Stimulated activated CD8-positive, alpha-beta memory T cell treated with anti-CD3 and anti-CD28 coated beads, Interleukin-4, amount 100 ng/mL, for 24 hours (primary cell): Measurements from ENCODE around the gene VPS4A.

Experiments used
- DNase-seq: peaks from one replicate; pipeline ENCODE4 v3.0.0-alpha.2; 2020; ENCODE audit warnings: low read depth

VPS4A gene

DNA sequence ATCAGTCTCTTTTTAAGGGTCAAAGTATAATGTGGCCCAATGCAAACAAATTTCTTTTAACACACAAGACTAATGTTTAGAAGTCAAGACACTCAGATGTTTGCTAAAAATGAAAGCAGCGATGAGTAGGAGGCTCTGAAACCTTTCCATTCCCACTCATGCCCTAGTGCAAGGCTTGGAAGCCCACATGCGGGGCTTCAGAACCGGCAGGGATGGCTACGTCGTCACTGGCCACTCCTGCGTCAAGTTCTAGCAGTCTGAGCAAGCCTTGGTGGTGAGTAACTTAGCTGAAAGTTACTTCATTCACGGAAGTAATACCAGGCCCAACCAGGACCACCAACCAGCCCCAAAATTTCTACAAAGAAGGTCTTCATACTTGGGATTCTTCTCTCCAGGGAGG, 55.3 kb downstream of the VPS4A start:
- no peak for DNase-seq

DNA sequence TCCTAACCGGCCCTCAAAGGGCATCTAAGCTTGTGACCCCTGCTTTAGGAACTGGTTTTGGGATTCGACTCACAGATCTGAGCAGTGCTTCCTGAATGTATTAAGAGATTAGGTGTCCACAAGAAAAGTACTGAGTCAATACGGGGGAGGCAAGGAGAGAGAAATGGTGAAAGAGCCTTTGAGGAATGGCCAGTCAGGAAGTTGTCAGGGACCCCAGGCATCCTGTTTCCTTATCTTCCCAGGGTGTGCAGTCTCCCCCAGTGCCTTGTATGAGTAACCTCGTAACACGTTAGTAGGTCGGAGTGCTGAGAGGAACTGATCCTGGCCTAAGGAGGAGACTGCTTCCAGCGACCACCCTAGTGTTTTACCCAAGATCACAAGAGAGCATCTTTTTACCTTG, 56.8 kb downstream of the VPS4A start:
- no peak for DNase-seq

DNA sequence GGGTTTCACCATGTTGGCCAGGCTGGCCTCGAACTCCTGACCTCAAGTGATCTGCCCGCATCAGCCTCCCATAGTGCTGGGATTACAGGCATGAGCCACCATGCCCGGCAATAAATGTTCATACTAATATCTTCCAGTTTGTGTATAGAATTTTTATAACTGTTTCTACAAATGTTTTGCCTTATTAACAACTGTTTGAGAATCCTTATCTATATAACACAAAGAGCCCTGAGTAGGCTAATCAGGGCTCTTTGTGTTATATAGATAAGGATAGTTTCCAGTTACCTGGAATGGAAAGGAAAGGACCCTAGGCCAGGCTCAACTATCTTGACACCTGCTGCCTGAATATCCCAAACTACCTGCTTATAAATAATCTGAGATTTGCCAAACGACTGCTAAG, 57.7 kb downstream of the VPS4A start:
- DNase-seq = no peak

DNA sequence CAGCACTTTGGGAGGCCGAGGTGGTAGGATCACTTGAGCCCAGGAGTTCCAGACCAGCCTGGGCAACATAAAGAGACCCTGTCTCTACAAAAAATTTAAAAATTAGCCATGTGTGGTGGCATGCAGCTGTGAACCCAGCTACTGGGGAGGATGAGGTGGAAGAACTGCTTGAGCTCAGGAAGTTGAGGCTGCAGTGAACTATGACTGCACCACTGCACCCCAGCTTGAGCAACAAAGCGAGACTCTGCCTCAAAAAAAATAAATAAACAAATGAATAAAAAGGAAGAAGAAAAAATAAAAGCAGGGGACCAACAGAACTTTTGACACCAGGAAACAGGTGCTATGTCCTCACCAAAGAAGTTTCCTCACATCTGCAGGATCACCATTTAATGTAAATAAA, 60.4 kb downstream of the VPS4A start:
- no peak for DNase-seq

DNA sequence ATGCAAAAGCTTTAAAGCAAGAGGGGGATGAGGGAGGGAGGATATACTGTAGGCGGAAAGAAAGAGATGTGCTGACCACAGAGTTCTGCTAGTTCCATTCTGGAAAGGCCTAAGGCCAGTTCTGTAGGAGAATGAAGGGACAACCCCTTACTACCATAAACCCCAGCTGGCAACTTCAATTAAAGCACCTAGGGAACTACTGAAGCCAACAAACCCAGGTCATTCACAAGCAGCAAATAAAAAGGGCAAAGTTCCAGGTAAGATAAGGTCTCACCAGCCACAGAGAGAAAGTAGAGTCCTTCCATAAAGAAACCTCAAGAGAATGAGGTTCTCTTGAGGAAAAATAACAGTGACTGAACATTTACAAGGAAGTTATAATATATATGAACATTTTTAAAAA, 61.9 kb downstream of the VPS4A start:
- no peak for DNase-seq
